Activated T-cell treated with anti-CD3 and anti-CD28 coated beads for 24 hours (primary cell): ENCODE results near the gene FNDC10.
"Not testable (repeated sequence)": the region's sequence is repeated elsewhere in the genome, so short reads cannot be mapped to it uniquely, and the experiment has no call there.

ENCODE experiments used
- DNase-seq: peaks from one replicate; pipeline ENCODE4 v3.0.0-alpha.2; 2020; ENCODE audit warnings: low read depth

FNDC10 gene

DNA sequence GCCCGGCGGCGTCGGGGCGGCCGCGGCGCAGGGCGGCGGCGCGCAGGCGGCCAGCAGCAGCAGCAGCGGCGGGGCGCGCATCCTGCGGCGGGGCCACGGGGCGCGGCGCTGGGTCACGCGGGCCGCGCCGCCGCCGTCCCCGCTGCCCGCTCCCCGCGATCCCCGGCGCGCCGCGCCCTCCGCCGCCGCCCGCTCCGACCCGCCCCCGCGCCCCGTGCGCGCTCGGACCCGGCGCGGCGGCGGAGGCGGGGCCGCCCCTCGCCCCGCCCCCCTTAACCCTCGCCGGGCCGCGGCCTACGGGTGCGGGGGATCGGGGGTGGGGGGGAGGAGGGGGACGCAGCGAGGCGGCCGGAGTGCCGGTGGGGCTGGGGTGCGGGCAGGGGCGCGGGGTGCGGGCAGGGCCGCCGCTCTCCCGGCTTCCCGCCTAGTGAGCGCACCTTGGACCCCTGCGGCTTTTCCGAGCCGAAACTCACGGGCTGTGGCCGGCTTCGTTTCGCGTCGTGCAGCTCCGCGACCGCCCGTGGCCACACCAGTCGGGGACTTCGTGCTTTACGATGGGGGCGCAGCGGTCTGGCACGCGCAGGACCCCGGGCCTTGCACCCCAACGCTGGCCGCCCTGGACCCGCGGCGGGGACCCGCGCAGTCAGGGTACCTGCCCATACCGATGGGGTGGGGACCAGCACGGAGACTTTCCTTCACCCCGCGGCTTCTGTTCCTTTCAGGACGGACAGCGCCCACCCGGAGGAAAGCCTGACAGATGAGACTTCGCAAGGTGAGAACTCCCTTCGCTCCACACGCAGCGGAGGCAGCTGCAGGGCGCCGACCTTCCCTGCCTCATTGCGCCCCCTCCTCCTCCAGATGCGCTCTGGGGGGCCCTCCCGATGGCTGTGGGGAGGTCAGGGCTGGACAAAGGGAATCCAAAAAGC lies at the start of gene FNDC10:
FNDC10 (minus strand) TSS at position 201 of the 926 bp plus-strand sequence; CDS start at position 81, 120 bp downstream.
- DNase-seq = no peak

DNA sequence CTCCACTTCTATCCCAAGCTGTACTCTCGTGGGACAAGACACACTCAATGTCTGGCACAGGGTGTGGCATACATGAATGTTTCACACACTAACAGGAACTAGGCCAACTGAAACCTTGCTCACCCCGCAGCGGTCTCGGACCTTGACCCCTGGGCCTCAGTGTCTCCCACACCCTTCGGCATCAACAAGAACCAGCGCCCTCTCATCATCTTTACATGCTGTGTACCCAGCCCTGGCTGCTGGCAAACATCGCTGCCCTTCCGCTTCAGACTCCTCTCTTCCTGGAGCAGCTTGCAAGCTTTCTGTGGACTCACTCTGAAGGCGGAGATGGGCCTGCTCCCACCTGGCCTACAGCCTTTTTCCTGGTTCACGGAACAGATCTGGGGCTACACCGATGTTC lies 48.3 kb upstream of the FNDC10 start:
- DNase-seq = not testable (repeated sequence)

DNA sequence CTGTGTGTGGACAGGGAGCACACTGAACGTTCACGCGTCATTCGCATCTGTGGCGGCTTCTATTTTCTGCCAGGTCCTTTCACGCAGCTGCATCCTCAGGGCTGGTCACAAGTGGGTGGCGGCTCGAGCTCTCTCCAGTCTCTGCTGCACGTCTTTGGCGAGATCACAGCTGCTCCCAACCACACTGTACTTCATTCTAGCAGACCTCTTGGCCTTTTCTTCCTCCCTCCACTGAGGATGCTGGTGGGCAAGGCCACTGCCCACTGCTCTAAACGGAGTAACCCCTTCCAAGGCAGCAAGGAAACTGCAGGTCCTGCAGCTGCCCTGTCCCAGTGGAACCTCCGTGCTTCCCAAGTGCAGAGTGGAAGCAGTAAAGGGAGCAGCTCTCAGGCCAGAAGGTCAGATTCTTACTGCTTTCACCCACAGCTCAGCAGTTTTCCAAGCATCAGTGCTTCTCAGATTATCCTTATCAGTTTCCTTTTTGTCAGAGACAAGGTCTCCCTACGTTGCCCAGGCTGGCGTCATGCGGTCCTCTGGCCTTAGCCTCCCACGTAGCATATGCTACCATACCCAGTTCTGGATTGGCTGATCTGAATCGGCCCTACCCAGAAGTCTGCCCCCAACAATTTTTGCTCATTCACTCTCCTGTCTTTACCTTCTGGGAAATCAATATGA lies 47.8 kb upstream of the FNDC10 start:
- DNase-seq = not testable (repeated sequence)

DNA sequence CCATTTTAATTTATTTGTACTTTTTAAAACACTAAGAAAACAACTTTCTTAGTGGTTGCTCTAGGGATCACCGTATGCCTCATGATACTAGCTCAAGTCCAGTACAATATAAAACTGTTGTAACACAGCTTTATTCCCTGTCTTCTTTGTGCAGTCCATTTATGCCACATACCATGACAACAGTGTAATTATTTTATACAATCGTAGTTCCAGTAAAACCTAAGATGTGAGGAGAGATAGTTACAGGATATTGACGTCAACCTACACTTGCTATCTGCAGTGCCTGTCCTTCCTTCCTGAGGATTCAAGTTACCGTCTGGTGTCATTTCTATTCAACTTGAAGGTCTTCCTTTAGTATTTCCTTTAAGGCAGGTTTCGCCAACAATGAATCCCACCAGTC lies 46.4 kb upstream of the FNDC10 start:
- DNase-seq = not testable (repeated sequence)

DNA sequence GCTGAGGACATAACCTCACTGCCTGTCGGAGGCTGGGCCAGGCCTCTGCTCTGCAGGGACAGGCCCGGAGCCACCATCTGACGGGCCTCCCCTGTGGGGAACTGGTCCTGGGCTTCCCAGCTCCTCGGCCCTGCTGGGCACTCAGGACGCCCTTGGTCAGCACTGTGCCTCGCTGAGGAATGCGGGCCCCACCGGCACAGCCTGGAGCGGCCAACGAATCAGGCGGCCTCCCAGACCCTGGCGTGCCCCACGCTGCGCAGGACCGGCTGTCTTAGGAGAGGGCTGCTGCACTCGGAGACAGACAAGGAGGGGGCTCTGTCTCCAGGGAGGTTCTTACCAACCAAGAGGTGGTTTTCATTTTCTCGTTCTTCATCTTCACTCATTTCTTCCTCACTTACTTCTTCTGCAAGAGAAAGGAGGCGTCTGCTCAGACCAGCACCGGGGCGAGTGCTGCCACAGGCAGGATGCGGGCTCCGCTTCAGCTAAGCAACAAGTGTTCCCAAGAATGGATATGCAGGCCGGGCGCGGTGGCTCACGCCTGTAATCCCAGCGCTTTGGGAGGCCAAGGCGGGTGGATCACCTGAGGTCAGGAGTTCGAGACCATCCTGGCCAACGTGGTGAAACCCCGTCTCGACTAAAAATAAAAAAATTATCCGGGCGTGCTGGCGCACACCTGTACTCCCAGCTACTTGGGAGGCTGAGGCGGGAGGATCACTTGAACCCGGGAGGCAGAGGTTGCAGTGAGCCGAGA lies 41.0 kb upstream of the FNDC10 start:
- not testable (repeated sequence) for DNase-seq

DNA sequence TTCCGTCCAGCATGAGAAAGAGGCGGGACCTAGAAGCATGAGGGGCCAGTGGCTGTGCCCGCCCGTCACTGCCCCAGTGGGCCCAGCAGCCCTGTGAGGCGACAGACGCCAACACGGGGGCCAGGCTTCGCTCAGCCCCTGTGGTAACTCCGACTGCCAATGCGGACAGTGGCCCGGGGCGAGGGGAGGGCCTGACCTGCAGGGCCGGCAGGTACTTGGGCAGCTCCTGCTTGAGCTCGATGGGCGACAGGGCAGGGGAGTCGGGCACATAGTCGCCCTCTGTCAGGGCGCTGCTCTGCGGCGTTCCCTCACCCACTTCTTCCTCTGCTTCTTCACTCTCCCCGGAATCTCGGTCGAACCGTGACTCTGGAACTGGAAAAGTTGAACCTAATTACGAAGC lies 40.1 kb upstream of the FNDC10 start:
- DNase-seq = not testable (repeated sequence)

DNA sequence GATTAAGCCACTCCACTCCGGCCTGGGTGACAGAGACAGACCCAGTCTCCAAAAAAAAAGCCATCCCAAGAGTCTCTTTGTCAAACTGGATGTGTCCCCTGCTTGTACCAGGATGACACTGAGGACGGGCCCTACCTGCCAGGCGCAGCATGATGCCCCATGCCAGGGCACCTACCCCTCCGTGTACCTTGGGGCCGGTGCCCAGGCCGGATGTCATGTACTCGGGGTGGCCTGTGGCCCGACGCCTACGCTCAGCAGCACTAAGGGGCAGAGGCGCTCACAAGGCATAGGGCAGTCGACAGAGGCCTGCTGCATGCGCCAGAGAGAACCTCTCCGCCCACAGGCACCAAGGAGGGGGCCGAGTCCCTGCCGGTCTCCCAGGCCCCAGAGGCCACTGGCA lies 39.4 kb upstream of the FNDC10 start:
- not testable (repeated sequence) for DNase-seq

DNA sequence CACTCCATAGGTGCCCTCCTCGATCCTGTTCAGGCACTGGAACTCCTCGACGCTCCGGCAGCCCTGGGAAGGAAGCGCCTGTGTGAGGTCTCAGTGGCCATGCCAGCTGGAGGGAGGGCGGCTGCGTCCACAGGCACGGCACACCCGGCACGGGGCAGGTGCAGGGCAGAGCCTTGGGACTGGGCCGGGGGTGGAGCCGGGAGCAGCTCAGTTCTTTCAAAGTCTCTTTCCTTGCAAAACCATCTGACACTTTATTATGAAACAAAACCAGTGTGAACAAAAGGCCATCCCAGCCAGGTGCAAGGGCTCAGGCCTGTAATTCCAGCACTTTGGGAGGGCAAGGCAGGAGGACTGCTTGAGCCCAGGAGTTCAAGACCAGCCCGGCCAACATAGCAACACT lies 38.6 kb upstream of the FNDC10 start:
- not testable (repeated sequence) for DNase-seq

DNA sequence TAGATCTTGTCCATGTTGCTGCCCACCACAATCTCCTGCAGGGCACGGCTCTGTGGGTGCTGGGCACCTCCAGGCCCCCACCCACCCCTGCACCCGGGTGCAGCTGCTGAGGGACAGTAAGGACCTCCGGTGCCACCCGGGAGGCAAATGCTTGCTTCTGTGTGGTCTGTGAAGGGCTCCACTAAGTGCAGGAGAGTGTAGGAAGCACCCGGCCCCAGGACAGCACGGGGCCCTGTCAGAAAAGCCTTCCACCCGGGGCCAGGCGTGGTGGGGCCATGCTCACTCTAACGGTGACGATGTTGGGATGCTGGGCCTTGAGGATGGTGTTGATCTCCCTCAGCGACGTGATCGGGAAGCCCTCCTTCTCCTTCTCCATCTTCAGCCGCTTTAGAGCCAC lies 37.5 kb upstream of the FNDC10 start:
- DNase-seq = not testable (repeated sequence)

DNA sequence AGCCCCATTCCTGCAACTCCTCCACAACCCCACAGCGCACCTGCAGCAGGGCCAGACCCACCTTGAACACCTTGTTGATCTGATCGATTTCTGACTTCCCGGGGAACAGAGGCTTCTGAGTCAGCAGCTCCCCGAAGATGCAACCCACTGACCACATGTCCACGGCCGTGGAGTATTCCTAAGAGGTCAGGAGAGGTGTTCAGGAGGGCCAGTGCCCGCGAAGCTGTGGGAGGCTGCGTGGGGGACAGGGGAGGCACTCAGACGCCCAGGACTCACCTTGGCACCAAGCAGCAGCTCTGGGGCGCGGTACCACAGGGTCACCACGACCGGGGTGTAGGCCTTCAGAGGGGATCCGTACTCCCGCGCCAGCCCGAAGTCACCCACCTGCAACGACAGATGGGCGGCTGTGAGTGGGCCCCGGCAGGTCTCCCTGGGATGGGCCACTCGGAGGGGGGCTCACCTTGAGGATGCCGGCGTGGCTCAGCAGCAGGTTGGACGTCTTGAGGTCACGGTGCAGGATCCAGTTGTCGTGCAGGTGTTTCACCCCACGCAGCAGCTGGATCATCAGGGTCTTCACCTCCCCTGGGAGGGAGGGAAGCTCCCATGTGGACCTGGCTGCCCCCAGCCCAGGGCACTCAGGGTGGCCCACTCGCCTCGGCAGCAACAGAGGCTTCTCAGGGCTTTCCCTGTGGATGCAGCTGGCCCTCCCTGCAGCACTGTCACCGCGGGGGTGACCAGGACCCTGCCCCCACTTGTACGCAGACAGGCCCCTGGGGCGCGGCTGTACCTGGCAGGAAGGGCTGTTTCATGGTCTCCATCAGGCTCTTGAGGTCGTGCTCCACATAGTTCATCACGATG lies 36.9 kb upstream of the FNDC10 start:
- not testable (repeated sequence) for DNase-seq

DNA sequence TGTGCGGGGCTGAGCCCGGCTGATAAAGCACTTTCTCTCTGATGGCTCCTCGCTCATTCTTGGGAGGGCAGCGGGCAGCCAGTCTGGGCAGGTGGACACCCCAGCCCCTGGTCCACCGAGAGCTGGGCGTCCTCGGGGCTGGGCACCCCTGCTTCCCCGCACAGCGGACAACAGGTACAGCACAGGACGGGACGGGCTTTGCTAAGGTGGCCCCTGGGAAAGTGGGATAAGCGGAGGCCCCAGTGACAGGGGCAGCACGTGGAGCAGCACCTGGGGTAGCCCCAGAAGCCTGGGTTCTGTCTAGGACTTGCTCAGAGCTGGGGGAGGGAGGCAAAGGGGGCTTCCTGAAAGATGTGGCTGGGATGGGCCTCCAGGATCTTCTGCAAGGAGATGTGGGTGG lies 34.7 kb upstream of the FNDC10 start:
- not testable (repeated sequence) for DNase-seq

DNA sequence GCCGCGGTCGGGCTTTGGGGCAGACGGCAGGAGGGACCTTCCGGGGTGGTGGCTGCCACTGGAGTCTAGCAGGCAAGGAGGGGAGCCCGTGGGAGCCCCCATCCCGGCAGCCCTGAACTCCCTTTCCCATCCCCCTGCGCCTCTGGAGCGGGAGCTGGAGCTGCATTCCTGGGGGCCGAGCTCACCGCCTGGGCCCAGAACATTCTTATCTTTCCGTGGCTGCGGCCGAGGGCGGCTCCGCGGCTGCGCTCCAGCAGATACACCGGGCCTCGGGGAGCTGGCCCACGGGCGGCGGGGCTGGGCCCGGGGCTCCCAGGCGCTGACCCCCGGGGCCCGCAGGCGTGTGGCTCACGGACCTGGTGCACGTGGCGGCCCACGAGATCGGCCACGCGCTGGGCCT lies 33.5 kb upstream of the FNDC10 start:
- DNase-seq = not testable (repeated sequence)

DNA sequence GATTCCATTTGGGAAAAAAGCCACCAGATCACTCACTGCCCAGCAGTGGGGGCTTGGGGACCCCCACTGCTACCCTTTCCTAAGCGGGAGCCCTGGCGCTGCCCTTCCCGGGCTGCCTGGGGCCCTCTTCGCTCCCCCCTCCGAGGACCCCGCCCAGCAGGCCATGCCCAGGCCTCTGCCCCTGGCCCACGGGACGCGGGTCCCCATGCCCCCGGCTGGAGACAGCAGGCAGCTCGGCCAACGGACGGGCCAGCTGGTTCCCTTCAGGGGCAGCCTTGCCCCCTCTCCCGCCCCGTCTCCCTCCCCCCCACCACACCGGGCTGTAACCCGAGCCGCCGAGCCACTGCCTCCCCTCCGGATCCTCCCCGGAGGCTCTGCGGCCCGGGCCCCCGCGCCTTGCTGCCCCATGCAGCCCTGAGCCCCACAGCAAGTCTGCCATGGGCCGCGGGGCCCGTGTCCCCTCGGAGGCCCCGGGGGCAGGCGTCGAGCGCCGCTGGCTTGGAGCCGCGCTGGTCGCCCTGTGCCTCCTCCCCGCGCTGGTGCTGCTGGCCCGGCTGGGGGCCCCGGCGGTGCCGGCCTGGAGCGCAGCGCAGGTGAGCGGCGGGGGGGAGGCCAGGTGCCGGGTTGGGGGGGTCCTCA lies 32.0 kb upstream of the FNDC10 start, which contains the start of gene MMP23B:
MMP23B (plus strand) TSS at position 392 of the 639 bp plus-strand sequence; CDS start at position 438, 46 bp downstream.
- no peak for DNase-seq

DNA sequence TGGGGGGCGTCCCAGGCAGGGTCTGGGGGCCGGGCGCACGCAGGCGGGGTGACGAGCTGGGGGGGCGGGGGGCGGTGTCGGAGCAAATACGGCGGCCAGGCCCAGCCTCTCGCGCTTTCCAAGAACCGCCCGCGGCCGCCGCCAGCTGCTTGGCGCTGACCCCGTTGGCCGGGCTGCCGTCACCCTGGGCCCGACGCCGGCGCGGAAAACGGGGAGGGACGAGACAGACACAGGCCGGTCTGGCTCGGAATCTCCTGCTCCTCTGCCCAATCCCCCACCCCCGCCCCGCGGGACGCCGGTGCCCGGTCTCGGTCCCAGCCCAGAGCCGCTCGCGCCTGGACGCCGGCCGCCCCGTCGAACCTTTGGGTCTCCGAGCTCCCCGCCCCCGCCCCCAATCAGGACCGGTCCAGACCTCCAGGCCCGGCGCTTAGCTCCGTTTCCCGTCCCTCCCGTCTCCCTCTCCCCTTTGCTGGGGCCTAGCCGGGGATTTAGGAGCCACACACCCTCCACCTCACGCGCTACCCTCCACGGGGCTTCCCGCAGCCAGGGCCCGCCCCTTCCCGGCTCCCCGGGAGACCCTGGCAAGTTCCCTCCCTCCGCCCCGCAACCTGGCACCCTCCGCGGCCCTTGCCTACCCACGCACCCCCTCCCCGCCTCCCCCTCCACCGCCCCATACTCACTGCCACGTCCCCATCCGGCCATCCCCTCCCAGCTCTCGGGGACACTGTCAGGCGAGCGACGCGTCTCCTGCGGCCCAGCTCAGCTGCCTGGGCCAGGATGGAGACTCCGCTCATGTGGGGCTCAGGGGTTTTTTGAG lies 31.2 kb upstream of the FNDC10 start:
- DNase-seq = no peak

DNA sequence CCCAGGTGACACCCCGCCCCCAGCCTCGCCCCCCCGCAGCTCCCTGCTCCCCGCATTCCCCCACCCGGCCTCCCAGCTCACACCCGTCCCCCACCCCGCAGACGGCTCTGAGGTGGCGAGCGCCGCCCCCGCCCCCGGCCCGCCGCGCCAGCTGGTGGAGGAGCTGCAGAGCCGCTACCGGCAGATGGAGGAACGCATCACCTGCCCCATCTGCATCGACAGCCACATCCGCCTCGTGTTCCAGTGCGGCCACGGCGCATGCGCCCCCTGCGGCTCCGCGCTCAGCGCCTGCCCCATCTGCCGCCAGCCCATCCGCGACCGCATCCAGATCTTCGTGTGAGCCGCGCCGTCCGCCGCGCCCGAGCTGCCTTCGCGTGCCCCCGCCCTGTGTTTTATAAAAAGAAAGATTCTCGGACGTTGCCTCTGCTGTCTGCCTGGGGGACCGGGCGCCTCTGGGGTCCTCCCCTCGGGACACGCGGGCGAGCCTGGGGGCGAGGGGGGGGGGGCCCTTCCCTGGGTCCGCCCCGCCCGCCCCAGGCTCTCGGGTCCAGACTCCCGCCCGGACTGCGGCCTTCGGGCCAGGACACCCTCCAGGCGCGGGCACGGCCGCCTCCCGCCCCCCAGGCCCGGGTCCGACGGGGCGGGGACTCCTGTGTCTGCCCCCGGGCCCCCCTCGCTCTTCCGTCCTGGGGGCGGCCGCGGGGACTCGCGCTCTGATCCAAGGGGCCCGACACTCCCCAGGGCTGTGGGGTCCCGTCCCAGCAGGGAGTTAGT lies 30.4 kb upstream of the FNDC10 start:
- peak; percentile 87 for DNase-seq

DNA sequence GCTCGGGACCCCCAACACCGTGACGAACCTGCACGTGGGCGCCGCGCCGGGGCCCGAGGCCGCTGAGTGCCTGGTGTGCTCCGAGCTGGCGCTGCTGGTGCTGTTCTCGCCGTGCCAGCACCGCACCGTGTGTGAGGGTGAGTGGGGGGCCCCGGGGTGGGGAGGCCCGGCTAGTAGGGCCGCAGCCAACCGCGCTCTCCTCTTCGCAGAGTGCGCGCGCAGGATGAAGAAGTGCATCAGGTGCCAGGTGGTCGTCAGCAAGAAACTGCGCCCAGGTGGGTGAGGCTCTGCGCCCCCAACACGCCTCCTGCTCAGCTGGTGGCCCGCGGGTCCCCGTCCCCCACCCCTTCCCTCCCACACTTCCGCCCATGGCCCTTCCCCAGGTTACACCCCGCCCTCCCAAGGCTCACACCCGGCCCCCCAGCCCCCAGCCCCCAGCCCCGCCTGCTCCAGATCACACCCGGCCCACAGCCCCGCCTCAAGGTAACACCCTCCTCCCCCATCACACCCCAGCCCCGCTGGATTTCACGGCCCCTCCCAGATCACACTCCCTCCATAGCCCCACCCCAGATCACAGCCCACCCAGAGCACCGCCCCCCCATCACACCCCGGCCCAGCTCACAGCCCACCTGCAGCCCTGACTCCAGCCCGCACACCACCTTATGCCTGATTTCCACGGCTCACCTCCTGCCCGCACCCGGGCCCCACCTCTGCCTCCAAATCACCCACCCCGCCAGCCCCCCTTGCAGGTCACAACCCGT lies 29.7 kb upstream of the FNDC10 start:
- DNase-seq = peak; percentile 51

DNA sequence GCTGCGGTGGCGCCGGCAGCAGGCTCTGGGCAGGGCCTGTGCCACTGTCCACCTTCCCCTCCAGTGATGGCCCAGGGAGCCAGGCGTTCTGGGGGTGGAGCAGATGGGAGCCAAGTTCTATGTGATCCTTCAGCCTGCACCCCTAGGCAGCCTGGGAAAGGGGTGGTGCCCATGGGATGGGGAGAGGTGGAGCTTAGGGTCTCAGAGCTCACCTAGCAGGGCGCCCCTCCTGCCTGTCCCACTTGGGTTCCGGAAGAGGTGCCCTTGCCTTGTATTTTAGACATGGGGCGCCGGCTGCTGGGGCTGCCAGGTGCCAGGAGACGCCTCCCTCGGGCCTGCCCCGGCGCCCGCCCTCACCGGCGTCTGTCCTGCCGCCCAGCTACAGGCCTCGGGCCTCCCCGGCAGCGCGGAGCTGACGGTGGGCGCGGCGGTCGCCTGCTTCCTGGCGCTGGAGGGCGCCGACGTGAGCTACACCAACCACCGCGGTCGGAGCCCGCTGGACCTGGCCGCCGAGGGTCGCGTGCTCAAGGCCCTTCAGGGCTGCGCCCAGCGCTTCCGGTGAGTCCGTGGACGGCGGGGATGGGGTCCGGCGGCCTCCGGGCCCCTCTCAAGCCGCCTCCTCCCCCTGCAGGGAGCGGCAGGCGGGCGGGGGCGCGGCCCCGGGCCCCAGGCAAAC lies 29.0 kb upstream of the FNDC10 start:
- peak; percentile 40 for DNase-seq
